Stimulated activated CD4-positive, alpha-beta T cell treated with anti-CD3 and anti-CD28 coated beads, Interleukin-4, amount 100 ng/mL, for 48 hours (primary cell): ENCODE results near the gene HSD17B3.
"Not testable (repeated sequence)": the region's sequence is repeated elsewhere in the genome, so short reads cannot be mapped to it uniquely, and the experiment has no call there.

Experiments
- DNase-seq, 2 donors: peaks; one replicate each; pipeline ENCODE4 v3.0.0-alpha.2; 2020; ENCODE audit warnings: low read depth in 2 of 2

Gene HSD17B3

GRCh38 chr9:96195541-96195940, 106.4 kb downstream of the HSD17B3 start:
- DNase-seq = no peak

- no peak for DNase-seq
These were observed 108.7 kb downstream of the HSD17B3 start for GRCh38 chr9:96193236-96193755.

GRCh38 chr9:96192710-96193109, 109.3 kb downstream of the HSD17B3 start:
- no peak for DNase-seq

- DNase-seq = no peak
These were observed 112.0 kb downstream of the HSD17B3 start for GRCh38 chr9:96189995-96190394.

- not testable (repeated sequence) for DNase-seq
These were observed 112.4 kb downstream of the HSD17B3 start for GRCh38 chr9:96189581-96189980.

- DNase-seq = no peak
These were observed 113.4 kb downstream of the HSD17B3 start for GRCh38 chr9:96188571-96188970.

- DNase-seq = no peak
These were observed 114.8 kb downstream of the HSD17B3 start for GRCh38 chr9:96187151-96187555.

- no peak for DNase-seq
These were observed 115.4 kb downstream of the HSD17B3 start for GRCh38 chr9:96186591-96187011.

GRCh38 chr9:96185518-96186156, 116.3 kb downstream of the HSD17B3 start:
- DNase-seq = no peak
